HepG2 (cell line): ENCODE measurements around the gene CHMP6. TPM values are rescaled to one million over a fixed set of nuclear protein-coding genes. Genes with fewer than 3 reads are reported as not detected.

Source experiments
- ATAC-seq: fragments of 200-7000 bp; cut with Tn5 transposase; 3 replicates; pipeline ENCODE4 v1.9.1; 2020; ENCODE audit warnings: mild to moderate bottlenecking, moderate library complexity
- BruUV-seq: library from RNA; stranded (reverse); fragments of 400-500 nt; replicated peaks from 2 replicates; lab custom pipeline; 2021; lab: Mats Ljungman, UMichigan
- CTCF ChIA-PET: fragments of 300-600 bp; formaldehyde crosslinking; extraction: SDS; loops from one replicate; lab custom pipeline; 2021; ENCODE audit warnings: low total read pairs, inconsistent platforms, low intra/inter-chr PET ratio; lab: Yijun Ruan, JAX
- POLR2A ChIA-PET: fragments of 350-600 bp; sonication (Branson Sonifier 250); formaldehyde crosslinking; loops from one replicate; lab custom pipeline; 2020; ENCODE audit warnings: antibody characterized with exemption, inconsistent platforms; lab: Yijun Ruan, JAX
- DNase-seq: peaks from one replicate; pipeline ENCODE4 v3.0.0-alpha.2; 2015; ENCODE audit warnings: low spot score
- FAIRE-seq: peaks from 3 replicates; lab custom pipeline; 2011; peaks lifted over from hg19 to GRCh38; lab: Jason Lieb, UNC
- H2AFZ ChIP-seq: one replicate; pipeline ENCODE4 v1.6.1; 2011; ENCODE audit warnings: low read length, inconsistent platforms
- H3K27ac ChIP-seq: fragments of 300-600 bp; 3 replicates; pipeline ENCODE4 v1.8.0; 2011; ENCODE audit warnings: mixed run types, mild to moderate bottlenecking, mixed read lengths, low read length, inconsistent platforms; ENCODE audit not compliant: insufficient read depth; ENCODE audit errors: extremely low read length
- H3K27me3 ChIP-seq, 2 experiments: fragments of 200-600 bp in 1 of 2; 2 replicates in 1 of 2; 3 replicates in 1 of 2; pipeline versions ENCODE4 v1.6.0 to v1.8.0; 2011; ENCODE audit warnings: low read length in 2 of 2, mild to moderate bottlenecking in 2 of 2, moderate library complexity in 2 of 2, inconsistent platforms in 1 of 2; ENCODE audit not compliant: insufficient read depth in 2 of 2, control insufficient read depth in 1 of 2
- H3K36me3 ChIP-seq, 2 experiments: fragments of 200-600 bp in 1 of 2; replicated peaks in 1 of 2; 2 replicates in 1 of 2; 3 replicates in 1 of 2; pipeline versions ENCODE4 v1.5.1 to v1.8.0; 2011; ENCODE audit warnings: low read length in 2 of 2, inconsistent platforms in 1 of 2; ENCODE audit not compliant: insufficient read depth in 2 of 2, control insufficient read depth in 1 of 2
- H3K4me1 ChIP-seq: 2 replicates; pipeline ENCODE4 v1.5.1; 2012; ENCODE audit warnings: low read length, inconsistent platforms; ENCODE audit not compliant: insufficient read depth
- H3K4me2 ChIP-seq: 2 replicates; pipeline ENCODE4 v1.6.0; 2011; ENCODE audit warnings: low read depth, low read length, inconsistent platforms
- H3K4me3 ChIP-seq, 3 experiments: fragments of 200-600 bp in 1 of 3; sonication (generic), shearing (Covaris generic) in 1 of 3; replicated peaks in 1 of 3; 2 replicates each; pipeline ENCODE4 v1.5.1; 2011 to 2016; ENCODE audit warnings: low read length in 3 of 3, inconsistent platforms in 2 of 3, low read depth in 2 of 3, mild to moderate bottlenecking in 2 of 3, control low read depth in 1 of 3, mixed read lengths in 1 of 3; ENCODE audit not compliant: insufficient read depth in 1 of 3
- H3K79me2 ChIP-seq: one replicate; pipeline ENCODE4 v1.6.1; 2011; ENCODE audit warnings: low read length, inconsistent platforms; ENCODE audit not compliant: insufficient read depth
- H3K9ac ChIP-seq: 2 replicates; pipeline ENCODE4 v1.6.0; 2011; ENCODE audit warnings: mild to moderate bottlenecking, low read depth, low read length, inconsistent platforms; ENCODE audit not compliant: insufficient read depth
- H3K9me3 ChIP-seq: 2 replicates; pipeline ENCODE4 v1.5.1; 2012; ENCODE audit warnings: mild to moderate bottlenecking, low read length
- H4K20me1 ChIP-seq: 2 replicates; pipeline ENCODE4 v1.6.0; 2011; ENCODE audit warnings: inconsistent platforms, mild to moderate bottlenecking, low read length, moderate library complexity; ENCODE audit not compliant: insufficient read depth
- AFF4 ChIP-seq: sonication (generic); formaldehyde crosslinking; IDR thresholded peaks from 2 replicates; pipeline ENCODE4 v1.4.0; 2020; ENCODE audit warnings: missing genetic modification reagents
- AGO2 ChIP-seq: fragments of 200-400 bp; formaldehyde crosslinking; optimal IDR thresholded peaks from 2 replicates; pipeline ENCODE3; 2017; ENCODE audit warnings: mild to moderate bottlenecking, low read depth, low read length, moderate library complexity
- KLF11 ChIP-seq: IDR thresholded peaks from 2 replicates; pipeline ENCODE4 v1.6.1; 2016; ENCODE audit warnings: missing compliant biosample characterization
- RBM22 ChIP-seq: fragments of 200-400 bp; formaldehyde crosslinking; optimal IDR thresholded peaks from 2 replicates; pipeline ENCODE3; 2017; ENCODE audit warnings: mild to moderate bottlenecking, low read length, moderate library complexity
- SKIL ChIP-seq: sonication (generic); formaldehyde crosslinking; IDR thresholded peaks from 2 replicates; pipeline ENCODE4 v1.8.0; 2022; ENCODE audit warnings: missing genetic modification reagents, mild to moderate bottlenecking, moderate library complexity, borderline replicate concordance
- SMAD9 ChIP-seq: sonication (generic); formaldehyde crosslinking; IDR thresholded peaks from 2 replicates; pipeline ENCODE4 v1.5.1; 2020; ENCODE audit warnings: mild to moderate bottlenecking, missing genetic modification reagents
- SRSF4 ChIP-seq: fragments of 200-400 bp; formaldehyde crosslinking; IDR thresholded peaks from one replicate; pipeline ENCODE4 v1.6.1; 2018; ENCODE audit warnings: mild to moderate bottlenecking, low read depth, low read length, moderate library complexity; ENCODE audit not compliant: poor library complexity, severe bottlenecking
- TOPORS ChIP-seq: sonication (generic); formaldehyde crosslinking; IDR thresholded peaks from 2 replicates; pipeline ENCODE4 v1.8.0; 2023; ENCODE audit warnings: mild to moderate bottlenecking, missing genetic modification reagents
- ZNF687 ChIP-seq: sonication (generic); formaldehyde crosslinking; IDR thresholded peaks from 2 replicates; pipeline ENCODE4 v1.5.1; 2020; ENCODE audit warnings: mild to moderate bottlenecking, missing genetic modification reagents, moderate library complexity
- ZNF768 ChIP-seq: sonication (generic); formaldehyde crosslinking; IDR thresholded peaks from 2 replicates; pipeline ENCODE4 v1.4.0; 2020; ENCODE audit warnings: missing genetic modification reagents
- WGBS: methylation state at CpG from one replicate; pipeline ENCODE4 v1.1.6; 2017; ENCODE audit warnings: low lambda C conversion rate; 5-methylcytosine and 5-hydroxymethylcytosine counted together
- in situ Hi-C: cut with HindIII; loops from 2 replicates; pipeline ENCODE4 v1.10.0; 2017; ENCODE audit warnings: low pct_unique_long_range_greater_than_20kb; ENCODE audit not compliant: extremely low pct_ligation_motif_present
- intact Hi-C: fragments of 100-400 bp; cut with micrococcal nuclease; formaldehyde crosslinking; loops from one replicate; pipeline ENCODE4 v1.10.0; 2022; ENCODE audit not compliant: unreplicated experiment
- polyA plus RNA-seq, 8 experiments: library from polyadenylated mRNA; depleted of rRNA in 3 of 8; stranded (reverse) in 7 of 8; unstranded in 1 of 8; fragments of >200 nt; fragmentation: Illumina TruSeq in 4 of 8; extraction: Trizol in 4 of 8; gene quantifications; 2 replicates each; pipeline versions ENCODE4 v1.2.1 to v1.2.3, GENCODE V29; 2011 to 2016; ENCODE audit warnings: low read depth in 4 of 8, missing spikeins in 1 of 8, mixed read lengths in 1 of 8; ENCODE audit not compliant: insufficient read depth in 1 of 8
- total RNA-seq, 5 experiments: library from RNA; depleted of rRNA; stranded (reverse); fragments of >200 nt; fragmentation: Illumina TruSeq; extraction: Trizol; gene quantifications; 2 replicates each; pipeline ENCODE4 v1.2.3, GENCODE V29; 2016; ENCODE audit warnings: low read depth in 1 of 5
- TF ChIP-seq, protein P1 (sequence below): sonication (generic); formaldehyde crosslinking; IDR thresholded peaks from 2 replicates; pipeline ENCODE4 v1.4.0; 2020; ENCODE audit warnings: low read depth, mild to moderate bottlenecking, missing genetic modification reagents

Gene CHMP6
- total and polyA plus RNA-seq, 2 of the 13 experiments (the other 11 are each of a cell fraction or from before 2014, with no cell fraction given): 11.1 to 24.2 TPM

DNA sequence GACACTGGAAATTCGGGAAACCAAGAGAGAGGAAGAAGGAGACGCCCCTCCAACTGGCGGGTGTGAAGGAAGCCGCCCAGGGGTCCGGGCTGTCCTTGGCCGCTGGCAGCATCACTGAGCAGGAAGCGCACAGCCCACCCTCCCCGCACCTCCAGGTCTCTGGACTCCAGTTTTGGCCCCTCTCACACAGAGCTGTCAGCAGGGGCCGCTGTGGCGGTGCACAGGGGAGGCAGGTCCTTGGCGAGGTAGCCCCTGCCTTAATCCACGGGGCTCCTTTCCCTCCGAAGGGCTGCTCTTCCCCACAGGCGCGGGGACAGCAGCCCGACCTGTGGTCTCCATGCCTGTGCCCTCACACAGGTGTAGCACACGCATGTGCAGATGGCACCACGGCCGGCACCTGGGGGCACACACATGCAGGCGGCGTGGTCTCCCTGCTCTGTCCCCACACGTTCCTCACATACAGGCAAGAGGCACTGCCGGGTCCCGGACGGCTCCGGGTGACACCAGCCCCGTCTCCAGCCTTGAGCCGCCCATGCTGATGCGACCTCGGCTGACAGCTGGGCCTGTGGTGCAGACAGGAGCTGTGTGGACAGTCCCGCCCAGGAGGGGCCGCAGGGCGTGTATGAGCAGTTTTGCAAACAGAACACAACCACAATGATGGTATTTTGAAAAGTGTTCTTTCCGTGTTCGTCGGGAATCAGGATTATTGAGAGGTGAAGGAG lies 26.6 kb upstream of the CHMP6 start:
- Histone ChIP-seq H3K27ac (no peak overlapping the region), H3K9me3 (no peaks in the 10 kb centered on the region), H3K79me2 (no peaks in the 10 kb centered on the region), H3K9ac (no peak overlapping the region), H3K36me3 (peaks cover 7% of the 10 kb centered on the region in 2 experiments; a peak in 3 of 5 replicates), H3K4me3 (no peak overlapping the region), H3K27me3 (peaks cover 0 to 6% of the 10 kb centered on the region in 2 experiments; a peak in 1 of 5 replicates), H2AFZ (no peak overlapping the region), H3K4me1 (peaks cover 22% of the 10 kb centered on the region), H4K20me1 (no peaks in the 10 kb centered on the region), H3K4me2 (no peak overlapping the region)
- in situ Hi-C loops (no loop called here), intact Hi-C loops (no loop called here)
- 90% methylated on average over 28 of the region's 36 CpGs for WGBS
- ATAC-seq (no peak), FAIRE-seq (no peak), DNase-seq (no peak)
- CTCF ChIA-PET: no interaction called here
- POLR2A ChIA-PET: no interaction called here
- TSS peak; percentile 36 for BruUV-seq
- 0 out of 2 replicates have a peak, but pooled peaks have one; percentile 28 for TF ChIP-seq ZNF768 (CRISPR knock-in tag)
- TF ChIP-seq RBM22: no peak
- TF ChIP-seq AGO2: peak; percentile 77
- TF ChIP-seq SMAD9 (CRISPR knock-in tag): no peak
- no peak for TF ChIP-seq AFF4 (CRISPR knock-in tag)
- no peak for TF ChIP-seq SKIL (CRISPR knock-in tag)
- TF ChIP-seq SRSF4: no peak
- TF ChIP-seq ZNF687: peak; percentile 26; the same call in 1 of the 2 replicates
- TF ChIP-seq TOPORS (CRISPR knock-in tag): no peak
- TF ChIP-seq KLF11 (CRISPR knock-in tag): no peak
- TF ChIP-seq, protein P1, sequence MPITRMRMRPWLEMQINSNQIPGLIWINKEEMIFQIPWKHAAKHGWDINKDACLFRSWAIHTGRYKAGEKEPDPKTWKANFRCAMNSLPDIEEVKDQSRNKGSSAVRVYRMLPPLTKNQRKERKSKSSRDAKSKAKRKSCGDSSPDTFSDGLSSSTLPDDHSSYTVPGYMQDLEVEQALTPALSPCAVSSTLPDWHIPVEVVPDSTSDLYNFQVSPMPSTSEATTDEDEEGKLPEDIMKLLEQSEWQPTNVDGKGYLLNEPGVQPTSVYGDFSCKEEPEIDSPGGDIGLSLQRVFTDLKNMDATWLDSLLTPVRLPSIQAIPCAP (CRISPR knock-in tag): no peak
